Central memory CD8-positive, alpha-beta T cell (primary cell): Measurements from ENCODE around the gene ZNF256.
"Not testable (repeated sequence)": the region's sequence is repeated elsewhere in the genome, so short reads cannot be mapped to it uniquely, and the experiment has no call there.

Experiments used
- ATAC-seq: fragments of 150-1000 bp; cut with Tn5 transposase; replicated peaks from 2 replicates; pipeline ENCODE4 v1.10.0; 2022; ENCODE audit warnings: mild to moderate bottlenecking, moderate FRiP score, moderate number of reproducible peaks; ENCODE audit not compliant: poor library complexity, severe bottlenecking; ENCODE audit errors: extremely low read depth
- DNase-seq, 2 donors: peaks; one replicate each; pipeline ENCODE4 v3.0.0; 2021; ENCODE audit warnings: low spot score in 2 of 2
- H3K27ac Mint-ChIP-seq: one replicate; pipeline ENCODE4 v1.8.0; 2022; ENCODE audit warnings: low read depth, mild to moderate bottlenecking, moderate library complexity, mixed read lengths
- H3K27me3 Mint-ChIP-seq: one replicate; pipeline ENCODE4 v1.8.0; 2022; ENCODE audit warnings: mixed read lengths
- H3K36me3 Mint-ChIP-seq: one replicate; pipeline ENCODE4 v1.8.0; 2022; ENCODE audit warnings: mild to moderate bottlenecking, moderate library complexity, mixed read lengths; ENCODE audit not compliant: insufficient read depth
- H3K4me1 Mint-ChIP-seq: one replicate; pipeline ENCODE4 v1.8.0; 2022; ENCODE audit warnings: mixed read lengths
- H3K4me3 Mint-ChIP-seq: one replicate; pipeline ENCODE4 v1.8.0; 2022; ENCODE audit warnings: mild to moderate bottlenecking, moderate library complexity, mixed read lengths
- H3K9me3 Mint-ChIP-seq: one replicate; pipeline ENCODE4 v1.8.0; 2022; ENCODE audit warnings: mixed read lengths

ZNF256 gene

DNA sequence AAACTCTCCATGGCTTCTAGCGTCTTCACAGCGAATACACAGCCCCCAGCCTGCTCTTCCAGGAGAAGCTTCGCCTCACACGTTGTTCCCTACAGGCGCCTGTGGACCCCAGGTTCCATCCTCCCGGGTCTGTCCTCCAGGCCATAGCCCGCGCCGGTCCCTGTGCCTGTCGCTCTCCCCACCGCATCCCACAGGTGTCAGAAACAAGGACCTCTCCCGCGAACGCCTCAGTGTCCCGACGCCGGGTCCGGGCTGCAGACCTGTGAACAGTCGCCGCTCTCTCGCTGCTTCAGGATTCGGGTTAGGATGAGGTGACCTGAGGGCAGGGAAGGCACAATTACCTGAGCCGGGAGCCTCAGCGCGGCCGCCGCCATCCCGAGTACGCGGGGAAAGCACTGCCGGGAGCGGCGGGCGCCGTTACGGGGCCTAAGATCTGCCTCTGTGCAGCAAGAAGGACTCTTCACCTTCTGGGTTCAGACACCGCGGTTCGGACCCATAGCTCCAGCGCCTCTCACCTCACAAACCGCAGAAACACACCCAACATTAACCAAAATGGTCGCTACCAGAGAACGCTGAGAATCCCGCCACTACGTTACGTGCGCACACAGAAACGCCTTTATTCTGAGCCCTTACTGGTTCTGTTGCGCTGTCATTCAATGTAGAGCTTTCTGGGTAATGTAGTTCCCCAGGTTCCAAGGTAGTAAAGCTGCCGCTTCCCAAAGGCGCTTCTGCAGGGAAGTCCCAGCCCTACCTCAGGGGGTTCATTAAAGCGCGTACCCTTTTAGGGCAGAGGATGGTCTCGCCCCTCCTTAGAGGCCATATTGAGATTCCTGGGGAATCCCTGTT, 12.5 kb downstream of the ZNF256 start, which contains the start of gene ZNF418:
ZNF418 (minus strand) TSS at position 583 of the 846 bp plus-strand sequence. CDS start 1,580 bp downstream, outside the sequence.
- Mint-ChIP-seq H3K27ac (peak within 1 kb of the TSS; percentile 82), H3K27me3 (no peaks in the 10 kb centered on the region), H3K4me3 (peak within 1 kb of the TSS; percentile 78), H3K9me3 (peaks cover 29% of the 10 kb centered on the region), H3K36me3 (peaks cover 1% of the 10 kb centered on the region), H3K4me1 (no peaks in the 10 kb centered on the region)
- ATAC-seq (peak; percentile 60), DNase-seq (peak in 1 of 2 donors; percentile 9)

DNA sequence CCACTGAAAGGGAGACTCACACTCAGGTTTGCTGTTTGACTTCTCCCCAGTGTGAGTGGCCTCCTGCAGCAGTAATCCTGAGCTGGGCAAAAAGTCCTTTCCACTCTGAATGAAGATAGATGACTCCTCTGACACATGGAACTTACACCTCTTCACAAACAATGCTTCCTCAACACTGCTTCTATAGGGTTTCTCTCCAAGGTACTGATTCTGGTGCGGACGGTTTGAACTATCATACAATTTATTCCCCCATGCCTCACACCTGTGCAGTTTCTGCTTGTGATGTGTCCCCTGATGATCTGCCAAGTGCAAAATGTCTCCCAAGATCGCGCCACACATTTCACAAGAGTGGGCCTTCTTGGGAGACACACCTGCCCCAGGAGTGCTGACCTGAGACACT, 19.9 kb downstream of the ZNF256 start:
- no peak overlapping the region for H3K4me3 Mint-ChIP-seq
- H3K36me3 Mint-ChIP-seq, result peaks cover 1% of the 10 kb centered on the region
- no peaks in the 10 kb centered on the region for H3K27me3 Mint-ChIP-seq
- no peak for ATAC-seq
- H3K4me1 Mint-ChIP-seq, result no peaks in the 10 kb centered on the region
- no peak overlapping the region for H3K27ac Mint-ChIP-seq
- peaks cover 24% of the 10 kb centered on the region for H3K9me3 Mint-ChIP-seq
- DNase-seq, result no peak

DNA sequence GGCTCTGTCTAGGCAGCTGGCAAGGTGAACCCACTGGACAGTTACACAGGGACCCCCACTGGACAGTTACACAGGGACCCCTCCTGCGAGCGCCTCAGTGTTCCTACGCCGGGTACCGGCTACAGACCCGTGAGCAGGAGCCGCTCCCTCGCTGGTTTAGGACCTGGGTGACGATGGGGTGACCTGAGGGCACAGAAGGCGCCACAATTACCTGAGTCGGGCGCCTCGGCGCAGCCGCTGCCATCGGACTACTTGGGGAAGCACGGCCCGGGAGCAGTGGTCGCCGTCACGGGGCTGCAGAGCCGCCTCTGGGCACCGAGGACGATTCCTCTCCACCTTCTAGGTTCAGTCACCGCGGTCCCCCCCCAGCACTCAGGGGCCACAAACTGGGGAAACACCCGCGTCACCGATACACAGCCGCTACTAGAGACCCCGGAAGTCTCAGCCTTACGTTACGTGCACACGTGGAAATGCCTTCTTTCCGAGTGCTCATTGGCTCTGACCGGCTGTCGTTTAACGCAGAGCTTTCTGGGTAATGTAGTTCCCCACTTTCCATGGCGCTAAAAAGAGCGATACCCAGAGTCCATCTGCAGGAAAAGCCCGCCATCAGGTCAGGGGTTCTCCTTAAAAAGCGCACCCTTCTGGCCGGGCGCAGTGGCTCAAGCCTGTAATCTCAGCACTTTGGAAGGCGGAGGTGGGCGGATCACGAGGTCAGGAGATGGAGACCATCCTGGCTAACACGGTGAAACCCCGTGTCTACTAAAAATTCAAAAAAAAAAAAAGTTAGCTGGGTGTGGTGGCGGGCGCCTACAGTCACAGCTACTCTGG, 31.1 kb downstream of the ZNF256 start, which contains the start of gene ZNF417:
ZNF417 (minus strand) TSS at position 425 of the 828 bp plus-strand sequence; CDS start at position 244, 181 bp downstream.
- Mint-ChIP-seq H3K27ac (peak within 1 kb of the TSS; percentile 98), H3K4me1 (peaks cover 38% of the 10 kb centered on the region), H3K36me3 (peaks cover 22% of the 10 kb centered on the region), H3K9me3 (peaks cover 16% of the 10 kb centered on the region), H3K4me3 (peak within 1 kb of the TSS; percentile 94)
- ATAC-seq (peak; percentile 100), DNase-seq (peak; percentile 69 to 88)
- H3K27me3 Mint-ChIP-seq, result not testable (repeated sequence)

DNA sequence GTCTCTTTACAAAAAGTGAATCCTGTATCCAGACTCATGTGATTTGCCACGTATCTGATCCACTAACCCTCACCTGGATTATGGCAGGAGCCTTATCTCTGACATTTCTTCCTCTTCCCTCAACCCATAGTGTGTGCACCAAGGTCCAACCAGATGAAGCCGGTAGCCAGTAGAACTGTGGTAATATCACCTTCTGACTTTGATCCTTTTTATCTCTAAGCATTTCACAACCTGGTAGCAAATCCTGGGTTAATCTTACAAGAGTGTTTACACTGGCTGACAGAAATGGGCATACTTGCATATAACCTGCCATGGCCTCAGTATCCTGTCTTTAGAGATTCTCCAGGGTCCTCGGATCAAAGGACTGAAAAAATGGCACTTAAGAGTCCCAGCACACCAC, 33.0 kb downstream of the ZNF256 start:
- DNase-seq, result no peak
- Mint-ChIP-seq H3K27me3 (no peaks in the 10 kb centered on the region), H3K36me3 (peaks cover 33% of the 10 kb centered on the region), H3K4me1 (peaks cover 40% of the 10 kb centered on the region), H3K9me3 (peaks cover 19% of the 10 kb centered on the region), H3K4me3 (peak overlapping the region; percentile 94), H3K27ac (no peak overlapping the region)
- ATAC-seq, result no peak

DNA sequence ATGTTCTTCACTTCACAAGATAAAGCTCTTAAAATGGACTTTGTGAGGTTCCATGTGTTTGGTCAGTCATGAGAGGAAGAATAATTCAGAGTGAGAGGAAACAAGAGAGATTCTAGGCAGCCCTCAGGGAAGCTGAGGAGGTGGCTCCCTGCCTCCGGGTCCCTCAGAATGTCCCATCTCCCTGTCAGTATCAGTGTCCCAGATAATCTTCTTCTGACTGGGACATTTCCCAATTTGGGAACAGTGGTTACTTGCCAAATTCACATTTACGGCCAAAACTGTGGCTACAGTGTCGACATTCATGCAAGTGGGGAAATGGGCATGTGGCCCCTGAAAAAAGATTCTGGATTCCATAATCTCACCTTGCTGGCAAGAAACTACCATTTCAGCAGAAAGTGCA, 40.1 kb downstream of the ZNF256 start:
- DNase-seq (no peak), ATAC-seq (no peak)
- no peak overlapping the region for H3K27ac Mint-ChIP-seq
- peaks cover 4% of the 10 kb centered on the region for H3K4me1 Mint-ChIP-seq
- H3K4me3 Mint-ChIP-seq, result no peak overlapping the region
- H3K9me3 Mint-ChIP-seq, result peaks cover 5% of the 10 kb centered on the region
- H3K36me3 Mint-ChIP-seq, result peaks cover 27% of the 10 kb centered on the region
- H3K27me3 Mint-ChIP-seq, result no peaks in the 10 kb centered on the region

DNA sequence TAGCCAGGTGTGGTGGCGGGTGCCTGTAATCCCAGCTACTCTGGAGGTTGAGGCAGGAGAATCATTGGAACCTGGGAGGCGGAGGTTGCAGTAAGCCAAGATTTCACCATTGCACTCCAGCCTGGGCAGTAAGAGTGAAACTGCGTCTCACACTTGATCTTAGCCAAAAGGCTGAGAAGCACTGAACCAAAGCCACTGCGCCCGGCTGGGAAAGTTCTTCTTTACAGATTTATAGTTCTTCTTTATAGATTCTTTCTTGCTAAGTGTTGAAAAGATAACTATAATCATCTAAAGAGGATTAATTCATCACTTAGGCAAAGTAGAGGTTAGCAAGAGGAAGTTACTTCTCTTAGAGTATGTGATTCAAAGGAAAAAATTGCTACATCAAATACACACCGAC, 42.2 kb downstream of the ZNF256 start:
- H3K27ac Mint-ChIP-seq, result no peak overlapping the region
- no peak for DNase-seq
- H3K36me3 Mint-ChIP-seq, result peaks cover 9% of the 10 kb centered on the region
- H3K4me1 Mint-ChIP-seq, result no peaks in the 10 kb centered on the region
- H3K9me3 Mint-ChIP-seq, result no peaks in the 10 kb centered on the region
- no peak for ATAC-seq
- no peaks in the 10 kb centered on the region for H3K27me3 Mint-ChIP-seq
- no peak overlapping the region for H3K4me3 Mint-ChIP-seq

DNA sequence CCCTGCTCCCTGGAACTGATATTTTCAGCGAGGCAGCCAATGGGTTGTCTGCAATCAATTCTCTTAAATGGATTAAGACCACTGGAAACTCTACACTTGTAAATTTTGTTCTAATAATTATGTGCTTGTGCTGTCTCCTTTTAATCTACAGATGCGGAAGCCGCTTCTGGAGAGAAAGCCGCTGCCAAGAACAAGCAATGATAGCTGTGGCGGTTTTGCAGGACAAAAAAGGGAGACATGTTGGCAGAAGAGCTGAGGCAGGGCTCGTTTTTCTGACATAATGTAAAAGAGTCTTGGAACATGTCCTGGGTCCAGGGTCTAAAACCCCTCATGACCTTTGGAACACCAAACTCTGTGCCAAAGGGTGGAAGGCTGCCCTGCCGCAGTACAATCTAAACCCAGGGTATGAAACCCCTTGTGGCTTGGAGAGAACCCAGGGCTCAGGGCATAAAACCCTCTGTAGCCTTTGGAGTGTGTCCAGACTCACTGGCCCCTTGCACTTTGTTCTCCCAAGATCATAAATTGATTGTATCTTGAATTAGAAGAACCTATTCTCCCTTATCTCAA, 43.8 kb downstream of the ZNF256 start:
- Mint-ChIP-seq H3K27ac (no peak overlapping the region), H3K4me1 (no peaks in the 10 kb centered on the region), H3K27me3 (no peaks in the 10 kb centered on the region), H3K36me3 (peaks cover 6% of the 10 kb centered on the region), H3K4me3 (no peak overlapping the region), H3K9me3 (no peaks in the 10 kb centered on the region)
- no peak for DNase-seq
- no peak for ATAC-seq

DNA sequence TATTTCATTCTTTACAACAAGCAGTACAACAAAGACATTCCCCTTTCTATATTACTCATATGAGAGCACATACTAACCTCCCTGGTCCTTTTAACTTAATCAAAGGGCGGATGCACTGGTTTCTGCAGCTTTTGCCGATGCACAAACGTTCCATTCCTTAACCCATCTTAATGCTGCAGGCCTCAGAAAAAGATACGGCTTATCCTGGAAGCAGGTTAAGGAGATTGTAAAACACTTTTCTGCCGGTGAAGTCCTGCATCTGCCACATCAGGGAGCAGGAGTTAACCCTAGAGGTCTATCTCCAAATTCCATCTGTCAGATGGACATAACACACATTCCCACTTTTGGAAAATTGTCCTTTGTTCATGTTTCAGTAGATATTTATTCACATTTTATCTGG, 47.2 kb downstream of the ZNF256 start:
- DNase-seq, result no peak
- Mint-ChIP-seq H3K27me3 (no peaks in the 10 kb centered on the region), H3K4me1 (no peaks in the 10 kb centered on the region), H3K4me3 (no peak overlapping the region), H3K9me3 (no peaks in the 10 kb centered on the region), H3K27ac (no peak overlapping the region), H3K36me3 (no peaks in the 10 kb centered on the region)
- no peak for ATAC-seq
